HepG2 (cell line): ENCODE results near the gene CCDC91. TPM values are rescaled to one million over a fixed set of nuclear protein-coding genes. Genes with fewer than 3 reads are reported as not detected.

Source experiments
- AHDC1 ChIP-seq: sonication (generic); formaldehyde crosslinking; IDR thresholded peaks from 2 replicates; pipeline ENCODE4 v1.5.1; 2020; ENCODE audit warnings: mild to moderate bottlenecking, missing genetic modification reagents, borderline replicate concordance
- ATF5 ChIP-seq: sonication (generic); formaldehyde crosslinking; IDR thresholded peaks from 2 replicates; pipeline ENCODE4 v1.4.0; 2020; ENCODE audit warnings: mild to moderate bottlenecking, low read depth, missing genetic modification reagents
- CAMTA2 ChIP-seq: sonication (generic); formaldehyde crosslinking; IDR thresholded peaks from 2 replicates; pipeline ENCODE4 v1.4.0; 2020; ENCODE audit warnings: mild to moderate bottlenecking, missing genetic modification reagents, borderline replicate concordance
- KAT8 ChIP-seq: IDR thresholded peaks from 2 replicates; pipeline ENCODE4 v1.6.1; 2016; ENCODE audit warnings: missing genetic modification reagents, missing compliant biosample characterization
- RBM39 ChIP-seq: fragments of 200-400 bp; formaldehyde crosslinking; IDR thresholded peaks from one replicate; pipeline ENCODE4 v1.6.1; 2018; ENCODE audit warnings: antibody characterized with exemption, mild to moderate bottlenecking, low read depth, low read length; ENCODE audit not compliant: poor library complexity, severe bottlenecking
- SOX6 ChIP-seq, 2 experiments: fragments of 450-650 bp in 1 of 2; sonication (generic) in 1 of 2; formaldehyde crosslinking in 1 of 2; IDR thresholded peaks; 2 replicates each; pipeline versions ENCODE4 v1.4.0 to v1.6.1; 2017 to 2020; ENCODE audit warnings: antibody characterized with exemption in 1 of 2, mild to moderate bottlenecking in 1 of 2, missing genetic modification reagents in 1 of 2
- THRA ChIP-seq: sonication (generic); formaldehyde crosslinking; IDR thresholded peaks from 2 replicates; pipeline ENCODE4 v1.4.0; 2020; ENCODE audit warnings: missing genetic modification reagents, borderline replicate concordance
- ZHX1 ChIP-seq: sonication (generic); formaldehyde crosslinking; IDR thresholded peaks from 2 replicates; pipeline ENCODE4 v1.8.1; 2022; ENCODE audit warnings: low read depth, mild to moderate bottlenecking, missing genetic modification reagents
- polyA plus RNA-seq, 8 experiments: library from polyadenylated mRNA; depleted of rRNA in 3 of 8; stranded (reverse) in 7 of 8; unstranded in 1 of 8; fragments of >200 nt; fragmentation: Illumina TruSeq in 4 of 8; extraction: Trizol in 4 of 8; gene quantifications; 2 replicates each; pipeline versions ENCODE4 v1.2.1 to v1.2.3, GENCODE V29; 2011 to 2016; ENCODE audit warnings: low read depth in 4 of 8, missing spikeins in 1 of 8, mixed read lengths in 1 of 8; ENCODE audit not compliant: insufficient read depth in 1 of 8
- total RNA-seq, 5 experiments: library from RNA; depleted of rRNA; stranded (reverse); fragments of >200 nt; fragmentation: Illumina TruSeq; extraction: Trizol; gene quantifications; 2 replicates each; pipeline ENCODE4 v1.2.3, GENCODE V29; 2016; ENCODE audit warnings: low read depth in 1 of 5
- TF ChIP-seq, protein P1 (sequence below): sonication (generic); formaldehyde crosslinking; IDR thresholded peaks from 2 replicates; pipeline ENCODE4 v1.8.0; 2022; ENCODE audit warnings: missing genetic modification reagents, mild to moderate bottlenecking, moderate library complexity, borderline replicate concordance
- TF ChIP-seq, protein P2 (sequence below): fragments of 450-650 bp; IDR thresholded peaks from 2 replicates; pipeline ENCODE4 v1.6.1; 2017; ENCODE audit warnings: mild to moderate bottlenecking

CCDC91 gene
- total and polyA plus RNA-seq, 2 of the 13 experiments (the other 11 are each of a cell fraction or from before 2014, with no cell fraction given), result 9.8 to 15.8 TPM

DNA sequence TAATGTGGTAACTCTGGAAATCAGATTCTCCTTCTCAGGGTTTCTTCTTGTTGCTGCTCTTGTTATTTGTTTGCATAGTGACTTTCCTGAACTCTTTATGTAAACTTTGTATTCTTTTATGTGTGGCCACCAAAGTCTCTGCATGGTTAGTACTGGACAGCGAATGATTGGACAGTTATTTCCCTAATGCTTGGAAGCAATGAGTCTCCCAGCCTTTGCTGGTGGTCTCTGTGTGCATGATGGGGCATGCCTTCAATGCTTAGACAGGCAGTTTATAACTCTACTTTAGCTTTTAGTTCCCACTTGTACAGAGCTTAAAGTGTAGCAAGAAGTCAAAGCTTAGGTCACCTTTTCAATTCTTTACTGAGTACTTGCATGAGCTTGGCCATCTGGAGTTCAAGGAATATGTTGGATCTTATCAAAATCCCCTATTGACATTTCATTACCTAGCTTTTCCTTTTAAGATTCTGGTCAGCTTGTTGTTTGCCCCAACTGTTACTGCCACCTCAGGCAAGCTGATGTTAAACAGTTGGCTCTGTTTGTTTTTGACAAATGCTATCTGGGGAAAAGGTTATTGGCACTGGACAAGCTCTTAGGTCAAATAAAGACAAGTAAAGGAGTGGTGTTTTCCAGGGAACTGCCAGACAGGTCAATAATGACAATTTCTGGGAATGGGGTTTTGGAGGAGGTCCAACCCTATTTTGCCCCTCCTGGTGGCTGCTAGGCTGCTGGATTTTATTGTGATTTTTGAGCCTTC lies 12.3 kb downstream of the CCDC91 start (continued):
- TF ChIP-seq AHDC1 (CRISPR knock-in tag) (0 out of 2 replicates have a peak, but pooled peaks have one; percentile 54), KAT8 (CRISPR knock-in tag) (0 out of 2 replicates have a peak, but pooled peaks have one; percentile 25), THRA (CRISPR knock-in tag) (peak; percentile 16; the same call in 1 of the 2 replicates), RBM39 (no peak), SOX6 (IDR thresholded peaks at IDR 0.05) (no peak), SOX6 (CRISPR knock-in tag; IDR thresholded peaks at IDR 0.05) (peak; percentile 58), ZHX1 (CRISPR knock-in tag) (no peak), ATF5 (CRISPR knock-in tag) (no peak), CAMTA2 (CRISPR knock-in tag) (no peak)
- TF ChIP-seq, protein P1, sequence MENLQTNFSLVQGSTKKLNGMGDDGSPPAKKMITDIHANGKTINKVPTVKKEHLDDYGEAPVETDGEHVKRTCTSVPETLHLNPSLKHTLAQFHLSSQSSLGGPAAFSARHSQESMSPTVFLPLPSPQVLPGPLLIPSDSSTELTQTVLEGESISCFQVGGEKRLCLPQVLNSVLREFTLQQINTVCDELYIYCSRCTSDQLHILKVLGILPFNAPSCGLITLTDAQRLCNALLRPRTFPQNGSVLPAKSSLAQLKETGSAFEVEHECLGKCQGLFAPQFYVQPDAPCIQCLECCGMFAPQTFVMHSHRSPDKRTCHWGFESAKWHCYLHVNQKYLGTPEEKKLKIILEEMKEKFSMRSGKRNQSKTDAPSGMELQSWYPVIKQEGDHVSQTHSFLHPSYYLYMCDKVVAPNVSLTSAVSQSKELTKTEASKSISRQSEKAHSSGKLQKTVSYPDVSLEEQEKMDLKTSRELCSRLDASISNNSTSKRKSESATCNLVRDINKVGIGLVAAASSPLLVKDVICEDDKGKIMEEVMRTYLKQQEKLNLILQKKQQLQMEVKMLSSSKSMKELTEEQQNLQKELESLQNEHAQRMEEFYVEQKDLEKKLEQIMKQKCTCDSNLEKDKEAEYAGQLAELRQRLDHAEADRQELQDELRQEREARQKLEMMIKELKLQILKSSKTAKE (CRISPR knock-in tag), result peak; percentile 72
- TF ChIP-seq, protein P2, sequence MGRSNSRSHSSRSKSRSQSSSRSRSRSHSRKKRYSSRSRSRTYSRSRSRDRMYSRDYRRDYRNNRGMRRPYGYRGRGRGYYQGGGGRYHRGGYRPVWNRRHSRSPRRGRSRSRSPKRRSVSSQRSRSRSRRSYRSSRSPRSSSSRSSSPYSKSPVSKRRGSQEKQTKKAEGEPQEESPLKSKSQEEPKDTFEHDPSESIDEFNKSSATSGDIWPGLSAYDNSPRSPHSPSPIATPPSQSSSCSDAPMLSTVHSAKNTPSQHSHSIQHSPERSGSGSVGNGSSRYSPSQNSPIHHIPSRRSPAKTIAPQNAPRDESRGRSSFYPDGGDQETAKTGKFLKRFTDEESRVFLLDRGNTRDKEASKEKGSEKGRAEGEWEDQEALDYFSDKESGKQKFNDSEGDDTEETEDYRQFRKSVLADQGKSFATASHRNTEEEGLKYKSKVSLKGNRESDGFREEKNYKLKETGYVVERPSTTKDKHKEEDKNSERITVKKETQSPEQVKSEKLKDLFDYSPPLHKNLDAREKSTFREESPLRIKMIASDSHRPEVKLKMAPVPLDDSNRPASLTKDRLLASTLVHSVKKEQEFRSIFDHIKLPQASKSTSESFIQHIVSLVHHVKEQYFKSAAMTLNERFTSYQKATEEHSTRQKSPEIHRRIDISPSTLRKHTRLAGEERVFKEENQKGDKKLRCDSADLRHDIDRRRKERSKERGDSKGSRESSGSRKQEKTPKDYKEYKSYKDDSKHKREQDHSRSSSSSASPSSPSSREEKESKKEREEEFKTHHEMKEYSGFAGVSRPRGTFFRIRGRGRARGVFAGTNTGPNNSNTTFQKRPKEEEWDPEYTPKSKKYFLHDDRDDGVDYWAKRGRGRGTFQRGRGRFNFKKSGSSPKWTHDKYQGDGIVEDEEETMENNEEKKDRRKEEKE, result no peak
